GM23338 (cell line): ENCODE results near the gene NET1. TPM values are rescaled to one million over a fixed set of nuclear protein-coding genes. Genes with fewer than 3 reads are reported as not detected.

Experiments
- ATAC-seq: fragments of 200-7000 bp; cut with Tn5 transposase; 3 replicates; pipeline ENCODE4 v1.9.1; 2020
- DNase-seq: peaks from one replicate; pipeline ENCODE4 v3.0.0-alpha.2; 2015; ENCODE audit warnings: low spot score
- H2AFZ ChIP-seq: fragments of 200-600 bp; sonication (generic); 2 replicates; pipeline ENCODE4 v1.8.0; 2016; ENCODE audit warnings: antibody characterized with exemption, mild to moderate bottlenecking, moderate library complexity
- H3F3A ChIP-seq: fragments of 200-600 bp; sonication (generic); replicated peaks from 2 replicates; pipeline ENCODE4 v1.8.0; 2017; ENCODE audit warnings: antibody characterized with exemption, mixed run types, low read depth
- H3K27ac ChIP-seq: fragments of 200-600 bp; sonication (generic); 2 replicates; pipeline ENCODE4 v1.6.1; 2016; ENCODE audit warnings: low read depth
- H3K27me3 ChIP-seq: fragments of 200-600 bp; sonication (generic); 2 replicates; pipeline ENCODE4 v1.8.0; 2016; ENCODE audit warnings: mild to moderate bottlenecking, mixed run types, moderate library complexity; ENCODE audit not compliant: insufficient read depth
- H3K36me3 ChIP-seq: fragments of 200-600 bp; sonication (generic); 2 replicates; pipeline ENCODE4 v1.8.0; 2016; ENCODE audit warnings: mild to moderate bottlenecking; ENCODE audit not compliant: insufficient read depth
- H3K4me1 ChIP-seq: fragments of 200-600 bp; sonication (generic); 2 replicates; pipeline ENCODE4 v1.8.0; 2016; ENCODE audit warnings: mild to moderate bottlenecking, moderate library complexity; ENCODE audit not compliant: insufficient read depth
- H3K4me2 ChIP-seq: fragments of 200-600 bp; sonication (generic); 2 replicates; pipeline ENCODE4 v1.7.1; 2017; ENCODE audit warnings: mixed run types
- H3K4me3 ChIP-seq: fragments of 200-600 bp; sonication (generic); 2 replicates; pipeline ENCODE4 v1.6.1; 2016; ENCODE audit warnings: mixed run types
- H3K79me2 ChIP-seq: fragments of 200-600 bp; sonication (generic); replicated peaks from 2 replicates; pipeline ENCODE4 v1.8.0; 2017; ENCODE audit warnings: mild to moderate bottlenecking; ENCODE audit not compliant: insufficient read depth
- H3K9me2 ChIP-seq: fragments of 200-600 bp; sonication (generic); 2 replicates; pipeline ENCODE4 v1.8.0; 2017; ENCODE audit not compliant: insufficient read depth
- H4K20me1 ChIP-seq: fragments of 200-600 bp; sonication (generic); replicated peaks from 2 replicates; pipeline ENCODE4 v1.8.0; 2017; ENCODE audit warnings: mild to moderate bottlenecking; ENCODE audit not compliant: insufficient read depth
- H3K27ac Mint-ChIP-seq: 2 replicates; pipeline ENCODE4 v1.8.0; 2020; ENCODE audit warnings: inconsistent platforms, mild to moderate bottlenecking, moderate library complexity, mixed read lengths
- H3K27me3 Mint-ChIP-seq: 3 replicates; pipeline ENCODE4 v1.8.0; 2022; ENCODE audit warnings: low read depth, mild to moderate bottlenecking, moderate library complexity, mixed read lengths, inconsistent platforms; ENCODE audit not compliant: insufficient read depth, poor library complexity
- H3K36me3 Mint-ChIP-seq: 3 replicates; pipeline ENCODE4 v1.8.0; 2021; ENCODE audit warnings: low read depth, mild to moderate bottlenecking, inconsistent platforms, moderate library complexity, mixed read lengths
- H3K4me1 Mint-ChIP-seq: 3 replicates; pipeline ENCODE4 v1.8.0; 2020; ENCODE audit warnings: mild to moderate bottlenecking, inconsistent platforms, mixed read lengths
- H3K4me3 Mint-ChIP-seq: 3 replicates; pipeline ENCODE4 v1.8.0; 2021; ENCODE audit warnings: moderate library complexity, mild to moderate bottlenecking, inconsistent platforms, mixed read lengths
- H3K9me3 Mint-ChIP-seq: 3 replicates; pipeline ENCODE4 v1.8.0; 2020; ENCODE audit warnings: moderate library complexity, mild to moderate bottlenecking, inconsistent platforms, mixed read lengths
- CREB1 ChIP-seq: fragments of 250-450 bp; sonication (Bioruptor Pico); IDR thresholded peaks from 2 replicates; pipeline ENCODE4 v1.5.0; 2020; ENCODE audit warnings: low read depth, mild to moderate bottlenecking, moderate library complexity
- EZH2 ChIP-seq: fragments of 200-600 bp; sonication (generic); IDR thresholded peaks from one replicate; pipeline ENCODE4 v1.8.0; 2017; ENCODE audit warnings: antibody characterized with exemption, mild to moderate bottlenecking, low read depth; ENCODE audit not compliant: unreplicated experiment
- EZH2phosphoT487 ChIP-seq: fragments of 200-600 bp; sonication (generic); IDR thresholded peaks from one replicate; pipeline ENCODE4 v1.8.1; 2018; ENCODE audit warnings: antibody characterized with exemption; ENCODE audit not compliant: unreplicated experiment
- JUNB ChIP-seq: IDR thresholded peaks from one replicate; pipeline ENCODE4 v1.6.1; 2016; ENCODE audit warnings: antibody characterized with exemption; ENCODE audit not compliant: unreplicated experiment
- NANOG ChIP-seq: IDR thresholded peaks from 2 replicates; pipeline ENCODE4 v1.6.1; 2016; ENCODE audit warnings: antibody characterized with exemption, borderline replicate concordance
- POLR2AphosphoS5 ChIP-seq: IDR thresholded peaks from 2 replicates; pipeline ENCODE4 v1.6.1; 2016; ENCODE audit warnings: antibody characterized with exemption, low read depth
- STAT1 ChIP-seq: IDR thresholded peaks from one replicate; pipeline ENCODE4 v1.6.1; 2016; ENCODE audit warnings: antibody characterized with exemption; ENCODE audit not compliant: unreplicated experiment
- ZNF114 ChIP-seq: fragments of 250-450 bp; sonication (Bioruptor Pico); IDR thresholded peaks from 2 replicates; pipeline ENCODE4 v1.5.0; 2020; ENCODE audit warnings: mild to moderate bottlenecking, moderate library complexity
- ZNF331 ChIP-seq: fragments of 250-450 bp; sonication (Bioruptor Pico); IDR thresholded peaks from 2 replicates; pipeline ENCODE4 v1.5.0; 2020; ENCODE audit warnings: low read depth, mild to moderate bottlenecking, moderate library complexity
- polyA plus RNA-seq: library from polyadenylated mRNA; unstranded; fragments of >200 nt; fragmentation: Nextera tagmentation; extraction: Ambion mirVana; gene quantifications from 2 replicates; pipeline ENCODE4 v1.2.1, GENCODE V29; 2016
- total RNA-seq: library from RNA; depleted of rRNA; stranded (reverse); fragments of >200 nt; shearing (Covaris generic); gene quantifications from 2 replicates; pipeline ENCODE4 v1.2.3, GENCODE V29; 2014
- TF ChIP-seq, protein P1 (sequence below), 2 experiments: fragments of 200-600 bp in 1 of 2; sonication (generic) in 1 of 2; conservative IDR thresholded peaks; 2 replicates each; pipeline versions ENCODE4 v1.5.1 to v1.6.1; 2016 to 2017; ENCODE audit warnings: antibody characterized with exemption in 2 of 2, low read depth in 2 of 2, mild to moderate bottlenecking in 2 of 2, moderate library complexity in 1 of 2
- TF ChIP-seq, protein P2 (sequence below): IDR thresholded peaks from one replicate; pipeline ENCODE4 v1.6.1; 2018; ENCODE audit warnings: antibody characterized with exemption; ENCODE audit not compliant: unreplicated experiment
- TF ChIP-seq, protein P3 (sequence below): IDR thresholded peaks from 2 replicates; pipeline ENCODE4 v1.6.1; 2016; ENCODE audit warnings: antibody characterized with exemption
- TF ChIP-seq, protein P4 (sequence below): fragments of 250-450 bp; sonication (Bioruptor Pico); IDR thresholded peaks from 2 replicates; pipeline ENCODE4 v1.5.0; 2020; ENCODE audit warnings: mild to moderate bottlenecking, moderate library complexity

The NET1 gene
- total and polyA plus RNA-seq, 2 experiments from 2014 or later = 47.9 to 93.9 TPM

DNA sequence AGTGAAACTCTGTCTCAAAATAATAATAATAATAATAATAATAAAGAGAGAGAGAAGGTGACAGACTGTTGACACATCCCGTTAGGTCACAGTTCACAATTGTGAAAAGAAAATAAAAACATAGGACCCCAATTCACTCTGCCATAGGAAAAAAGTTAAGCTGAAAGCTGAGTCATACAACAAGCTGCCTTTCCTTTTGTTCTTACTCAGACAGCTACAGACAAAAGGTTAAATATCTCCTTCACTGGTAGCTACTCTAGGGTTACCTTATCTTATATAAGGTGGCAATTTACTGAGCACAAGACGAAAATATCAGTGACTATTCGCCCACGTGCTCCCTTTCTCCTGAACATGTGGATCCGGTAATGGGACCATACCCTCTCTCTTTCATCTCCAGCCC, 25.2 kb upstream of the NET1 start:
- Mint-ChIP-seq H3K27ac (no peak overlapping the region), H3K9me3 (peaks cover 52% of the 10 kb centered on the region), H3K36me3 (peaks cover 40% of the 10 kb centered on the region), H3K27me3 (no peaks in the 10 kb centered on the region), H3K4me1 (peaks cover 8% of the 10 kb centered on the region; the same call in 2 of the 3 replicates), H3K4me3 (no peak overlapping the region)
- Histone ChIP-seq H3K4me2 (no peak overlapping the region), H3F3A (0 out of 2 replicates have a peak, but pooled peaks cover 2% of the 10 kb centered on the region), H3K4me1 (peaks cover 8% of the 10 kb centered on the region; the same call in 1 of the 2 replicates), H3K36me3 (peaks cover 10% of the 10 kb centered on the region; the same call in 1 of the 2 replicates), H3K27ac (no peak overlapping the region), H3K4me3 (no peak overlapping the region), H3K9me2 (0 out of 2 replicates have a peak, but pooled peaks cover 5% of the 10 kb centered on the region), H3K27me3 (no peaks in the 10 kb centered on the region), H2AFZ (no peak overlapping the region), H4K20me1 (no peaks in the 10 kb centered on the region), H3K79me2 (no peaks in the 10 kb centered on the region)
- ATAC-seq (no peak), DNase-seq (no peak)
- no peak for TF ChIP-seq CREB1 (CRISPR knock-in tag)
- TF ChIP-seq JUNB = no peak
- no peak for TF ChIP-seq ZNF331 (CRISPR knock-in tag)
- TF ChIP-seq, protein P1, sequence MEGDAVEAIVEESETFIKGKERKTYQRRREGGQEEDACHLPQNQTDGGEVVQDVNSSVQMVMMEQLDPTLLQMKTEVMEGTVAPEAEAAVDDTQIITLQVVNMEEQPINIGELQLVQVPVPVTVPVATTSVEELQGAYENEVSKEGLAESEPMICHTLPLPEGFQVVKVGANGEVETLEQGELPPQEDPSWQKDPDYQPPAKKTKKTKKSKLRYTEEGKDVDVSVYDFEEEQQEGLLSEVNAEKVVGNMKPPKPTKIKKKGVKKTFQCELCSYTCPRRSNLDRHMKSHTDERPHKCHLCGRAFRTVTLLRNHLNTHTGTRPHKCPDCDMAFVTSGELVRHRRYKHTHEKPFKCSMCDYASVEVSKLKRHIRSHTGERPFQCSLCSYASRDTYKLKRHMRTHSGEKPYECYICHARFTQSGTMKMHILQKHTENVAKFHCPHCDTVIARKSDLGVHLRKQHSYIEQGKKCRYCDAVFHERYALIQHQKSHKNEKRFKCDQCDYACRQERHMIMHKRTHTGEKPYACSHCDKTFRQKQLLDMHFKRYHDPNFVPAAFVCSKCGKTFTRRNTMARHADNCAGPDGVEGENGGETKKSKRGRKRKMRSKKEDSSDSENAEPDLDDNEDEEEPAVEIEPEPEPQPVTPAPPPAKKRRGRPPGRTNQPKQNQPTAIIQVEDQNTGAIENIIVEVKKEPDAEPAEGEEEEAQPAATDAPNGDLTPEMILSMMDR (conservative IDR thresholded peaks at IDR 0.05; ENCODE audit: low read depth in 2 of 2) = no peak
- TF ChIP-seq EZH2 = no peak
- TF ChIP-seq, protein P2, sequence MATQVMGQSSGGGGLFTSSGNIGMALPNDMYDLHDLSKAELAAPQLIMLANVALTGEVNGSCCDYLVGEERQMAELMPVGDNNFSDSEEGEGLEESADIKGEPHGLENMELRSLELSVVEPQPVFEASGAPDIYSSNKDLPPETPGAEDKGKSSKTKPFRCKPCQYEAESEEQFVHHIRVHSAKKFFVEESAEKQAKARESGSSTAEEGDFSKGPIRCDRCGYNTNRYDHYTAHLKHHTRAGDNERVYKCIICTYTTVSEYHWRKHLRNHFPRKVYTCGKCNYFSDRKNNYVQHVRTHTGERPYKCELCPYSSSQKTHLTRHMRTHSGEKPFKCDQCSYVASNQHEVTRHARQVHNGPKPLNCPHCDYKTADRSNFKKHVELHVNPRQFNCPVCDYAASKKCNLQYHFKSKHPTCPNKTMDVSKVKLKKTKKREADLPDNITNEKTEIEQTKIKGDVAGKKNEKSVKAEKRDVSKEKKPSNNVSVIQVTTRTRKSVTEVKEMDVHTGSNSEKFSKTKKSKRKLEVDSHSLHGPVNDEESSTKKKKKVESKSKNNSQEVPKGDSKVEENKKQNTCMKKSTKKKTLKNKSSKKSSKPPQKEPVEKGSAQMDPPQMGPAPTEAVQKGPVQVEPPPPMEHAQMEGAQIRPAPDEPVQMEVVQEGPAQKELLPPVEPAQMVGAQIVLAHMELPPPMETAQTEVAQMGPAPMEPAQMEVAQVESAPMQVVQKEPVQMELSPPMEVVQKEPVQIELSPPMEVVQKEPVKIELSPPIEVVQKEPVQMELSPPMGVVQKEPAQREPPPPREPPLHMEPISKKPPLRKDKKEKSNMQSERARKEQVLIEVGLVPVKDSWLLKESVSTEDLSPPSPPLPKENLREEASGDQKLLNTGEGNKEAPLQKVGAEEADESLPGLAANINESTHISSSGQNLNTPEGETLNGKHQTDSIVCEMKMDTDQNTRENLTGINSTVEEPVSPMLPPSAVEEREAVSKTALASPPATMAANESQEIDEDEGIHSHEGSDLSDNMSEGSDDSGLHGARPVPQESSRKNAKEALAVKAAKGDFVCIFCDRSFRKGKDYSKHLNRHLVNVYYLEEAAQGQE = no peak
- TF ChIP-seq, protein P3, sequence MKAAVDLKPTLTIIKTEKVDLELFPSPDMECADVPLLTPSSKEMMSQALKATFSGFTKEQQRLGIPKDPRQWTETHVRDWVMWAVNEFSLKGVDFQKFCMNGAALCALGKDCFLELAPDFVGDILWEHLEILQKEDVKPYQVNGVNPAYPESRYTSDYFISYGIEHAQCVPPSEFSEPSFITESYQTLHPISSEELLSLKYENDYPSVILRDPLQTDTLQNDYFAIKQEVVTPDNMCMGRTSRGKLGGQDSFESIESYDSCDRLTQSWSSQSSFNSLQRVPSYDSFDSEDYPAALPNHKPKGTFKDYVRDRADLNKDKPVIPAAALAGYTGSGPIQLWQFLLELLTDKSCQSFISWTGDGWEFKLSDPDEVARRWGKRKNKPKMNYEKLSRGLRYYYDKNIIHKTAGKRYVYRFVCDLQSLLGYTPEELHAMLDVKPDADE = no peak
- TF ChIP-seq STAT1 = no peak
- TF ChIP-seq, protein P4, sequence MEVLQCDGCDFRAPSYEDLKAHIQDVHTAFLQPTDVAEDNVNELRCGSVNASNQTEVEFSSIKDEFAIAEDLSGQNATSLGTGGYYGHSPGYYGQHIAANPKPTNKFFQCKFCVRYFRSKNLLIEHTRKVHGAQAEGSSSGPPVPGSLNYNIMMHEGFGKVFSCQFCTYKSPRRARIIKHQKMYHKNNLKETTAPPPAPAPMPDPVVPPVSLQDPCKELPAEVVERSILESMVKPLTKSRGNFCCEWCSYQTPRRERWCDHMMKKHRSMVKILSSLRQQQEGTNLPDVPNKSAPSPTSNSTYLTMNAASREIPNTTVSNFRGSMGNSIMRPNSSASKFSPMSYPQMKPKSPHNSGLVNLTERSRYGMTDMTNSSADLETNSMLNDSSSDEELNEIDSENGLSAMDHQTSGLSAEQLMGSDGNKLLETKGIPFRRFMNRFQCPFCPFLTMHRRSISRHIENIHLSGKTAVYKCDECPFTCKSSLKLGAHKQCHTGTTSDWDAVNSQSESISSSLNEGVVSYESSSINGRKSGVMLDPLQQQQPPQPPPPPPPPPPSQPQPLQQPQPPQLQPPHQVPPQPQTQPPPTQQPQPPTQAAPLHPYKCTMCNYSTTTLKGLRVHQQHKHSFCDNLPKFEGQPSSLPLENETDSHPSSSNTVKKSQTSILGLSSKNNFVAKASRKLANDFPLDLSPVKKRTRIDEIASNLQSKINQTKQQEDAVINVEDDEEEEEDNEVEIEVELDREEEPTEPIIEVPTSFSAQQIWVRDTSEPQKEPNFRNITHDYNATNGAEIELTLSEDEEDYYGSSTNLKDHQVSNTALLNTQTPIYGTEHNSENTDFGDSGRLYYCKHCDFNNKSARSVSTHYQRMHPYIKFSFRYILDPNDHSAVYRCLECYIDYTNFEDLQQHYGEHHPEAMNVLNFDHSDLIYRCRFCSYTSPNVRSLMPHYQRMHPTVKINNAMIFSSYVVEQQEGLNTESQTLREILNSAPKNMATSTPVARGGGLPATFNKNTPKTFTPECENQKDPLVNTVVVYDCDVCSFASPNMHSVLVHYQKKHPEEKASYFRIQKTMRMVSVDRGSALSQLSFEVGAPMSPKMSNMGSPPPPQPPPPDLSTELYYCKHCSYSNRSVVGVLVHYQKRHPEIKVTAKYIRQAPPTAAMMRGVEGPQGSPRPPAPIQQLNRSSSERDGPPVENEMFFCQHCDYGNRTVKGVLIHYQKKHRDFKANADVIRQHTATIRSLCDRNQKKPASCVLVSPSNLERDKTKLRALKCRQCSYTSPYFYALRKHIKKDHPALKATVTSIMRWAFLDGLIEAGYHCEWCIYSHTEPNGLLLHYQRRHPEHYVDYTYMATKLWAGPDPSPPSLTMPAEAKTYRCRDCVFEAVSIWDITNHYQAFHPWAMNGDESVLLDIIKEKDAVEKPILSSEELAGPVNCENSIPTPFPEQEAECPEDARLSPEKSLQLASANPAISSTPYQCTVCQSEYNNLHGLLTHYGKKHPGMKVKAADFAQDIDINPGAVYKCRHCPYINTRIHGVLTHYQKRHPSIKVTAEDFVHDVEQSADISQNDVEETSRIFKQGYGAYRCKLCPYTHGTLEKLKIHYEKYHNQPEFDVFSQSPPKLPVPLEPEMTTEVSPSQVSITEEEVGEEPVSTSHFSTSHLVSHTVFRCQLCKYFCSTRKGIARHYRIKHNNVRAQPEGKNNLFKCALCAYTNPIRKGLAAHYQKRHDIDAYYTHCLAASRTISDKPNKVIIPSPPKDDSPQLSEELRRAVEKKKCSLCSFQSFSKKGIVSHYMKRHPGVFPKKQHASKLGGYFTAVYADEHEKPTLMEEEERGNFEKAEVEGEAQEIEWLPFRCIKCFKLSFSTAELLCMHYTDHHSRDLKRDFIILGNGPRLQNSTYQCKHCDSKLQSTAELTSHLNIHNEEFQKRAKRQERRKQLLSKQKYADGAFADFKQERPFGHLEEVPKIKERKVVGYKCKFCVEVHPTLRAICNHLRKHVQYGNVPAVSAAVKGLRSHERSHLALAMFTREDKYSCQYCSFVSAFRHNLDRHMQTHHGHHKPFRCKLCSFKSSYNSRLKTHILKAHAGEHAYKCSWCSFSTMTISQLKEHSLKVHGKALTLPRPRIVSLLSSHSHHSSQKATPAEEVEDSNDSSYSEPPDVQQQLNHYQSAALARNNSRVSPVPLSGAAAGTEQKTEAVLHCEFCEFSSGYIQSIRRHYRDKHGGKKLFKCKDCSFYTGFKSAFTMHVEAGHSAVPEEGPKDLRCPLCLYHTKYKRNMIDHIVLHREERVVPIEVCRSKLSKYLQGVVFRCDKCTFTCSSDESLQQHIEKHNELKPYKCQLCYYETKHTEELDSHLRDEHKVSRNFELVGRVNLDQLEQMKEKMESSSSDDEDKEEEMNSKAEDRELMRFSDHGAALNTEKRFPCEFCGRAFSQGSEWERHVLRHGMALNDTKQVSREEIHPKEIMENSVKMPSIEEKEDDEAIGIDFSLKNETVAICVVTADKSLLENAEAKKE (CRISPR knock-in tag) = no peak
- TF ChIP-seq EZH2phosphoT487 = no peak
- TF ChIP-seq ZNF114 (CRISPR knock-in tag) = no peak
- no peak for TF ChIP-seq POLR2AphosphoS5
- TF ChIP-seq NANOG = no peak
